NAMALWA (cell line): ENCODE measurements around the gene NDUFS7.

ENCODE experiments used
- DNase-seq: peaks from one replicate; pipeline ENCODE4 v3.0.0-alpha.2; 2015; ENCODE audit warnings: low spot score

The NDUFS7 gene

DNA sequence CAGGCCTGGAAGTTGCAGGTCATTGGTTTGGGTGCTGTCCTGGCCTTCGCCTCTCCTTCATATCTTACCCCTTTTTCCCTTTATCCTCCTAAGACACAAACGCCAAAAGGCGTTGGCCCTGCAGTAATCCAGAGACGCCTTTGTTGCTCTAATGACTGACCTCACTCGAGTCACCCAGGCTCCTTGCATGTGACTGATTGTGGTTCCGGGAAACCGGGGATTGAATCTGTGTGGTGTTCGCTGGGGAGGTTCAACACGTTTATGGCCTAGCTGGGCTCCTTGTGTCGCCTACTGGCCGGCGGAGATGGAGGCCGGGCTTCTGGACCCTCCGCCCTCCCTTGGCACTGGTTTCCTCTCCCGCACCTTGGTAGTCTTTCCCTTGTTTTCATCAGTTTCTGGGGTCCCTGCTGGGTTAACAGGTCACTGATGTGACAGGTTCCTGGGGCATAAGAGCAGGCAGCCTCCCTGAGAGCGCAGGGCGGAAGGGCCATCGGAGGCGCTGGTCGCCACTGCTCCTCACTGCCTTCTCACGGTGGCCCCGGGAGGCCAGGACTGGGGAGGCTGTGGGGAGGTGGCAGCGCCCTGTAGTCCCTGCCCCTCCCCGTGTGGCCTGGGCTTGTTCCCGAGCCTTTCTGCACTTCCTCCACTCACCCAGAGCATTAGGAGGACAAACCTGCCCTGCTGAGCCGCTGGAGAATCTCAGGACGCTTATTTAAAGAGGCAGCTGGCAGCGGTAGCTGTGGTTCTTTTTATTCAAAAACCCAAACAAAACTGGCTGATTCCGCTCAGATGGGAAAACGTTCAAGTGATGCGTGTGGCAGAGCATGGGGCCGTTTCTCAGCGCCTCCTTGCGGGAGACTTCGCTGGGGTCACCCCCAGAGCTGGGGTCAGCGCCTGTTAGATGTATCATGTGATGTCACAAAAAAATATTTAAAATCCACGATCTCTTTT is 18.1 kb upstream of the NDUFS7 start:
- no peak for DNase-seq

DNA sequence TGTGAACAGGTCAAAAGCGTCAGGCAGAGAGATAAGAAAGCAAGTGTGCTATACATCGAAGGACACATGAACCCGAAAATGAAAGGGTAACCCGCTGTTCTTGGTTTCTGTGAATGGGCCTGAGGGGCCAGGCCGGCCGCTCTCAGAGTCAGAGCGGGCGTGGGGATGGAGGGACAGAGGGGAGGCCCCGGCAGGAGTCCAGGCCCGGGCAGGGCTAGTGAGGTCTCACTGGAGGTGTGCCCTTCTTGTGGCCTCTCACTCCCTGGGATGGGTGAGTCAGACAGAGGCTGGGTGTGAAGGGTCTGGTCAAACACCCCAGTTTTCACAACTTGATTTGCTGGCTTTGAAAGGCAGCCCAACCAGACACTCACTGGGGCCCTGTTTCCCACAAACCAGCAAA is 17.4 kb upstream of the NDUFS7 start:
- no peak for DNase-seq

DNA sequence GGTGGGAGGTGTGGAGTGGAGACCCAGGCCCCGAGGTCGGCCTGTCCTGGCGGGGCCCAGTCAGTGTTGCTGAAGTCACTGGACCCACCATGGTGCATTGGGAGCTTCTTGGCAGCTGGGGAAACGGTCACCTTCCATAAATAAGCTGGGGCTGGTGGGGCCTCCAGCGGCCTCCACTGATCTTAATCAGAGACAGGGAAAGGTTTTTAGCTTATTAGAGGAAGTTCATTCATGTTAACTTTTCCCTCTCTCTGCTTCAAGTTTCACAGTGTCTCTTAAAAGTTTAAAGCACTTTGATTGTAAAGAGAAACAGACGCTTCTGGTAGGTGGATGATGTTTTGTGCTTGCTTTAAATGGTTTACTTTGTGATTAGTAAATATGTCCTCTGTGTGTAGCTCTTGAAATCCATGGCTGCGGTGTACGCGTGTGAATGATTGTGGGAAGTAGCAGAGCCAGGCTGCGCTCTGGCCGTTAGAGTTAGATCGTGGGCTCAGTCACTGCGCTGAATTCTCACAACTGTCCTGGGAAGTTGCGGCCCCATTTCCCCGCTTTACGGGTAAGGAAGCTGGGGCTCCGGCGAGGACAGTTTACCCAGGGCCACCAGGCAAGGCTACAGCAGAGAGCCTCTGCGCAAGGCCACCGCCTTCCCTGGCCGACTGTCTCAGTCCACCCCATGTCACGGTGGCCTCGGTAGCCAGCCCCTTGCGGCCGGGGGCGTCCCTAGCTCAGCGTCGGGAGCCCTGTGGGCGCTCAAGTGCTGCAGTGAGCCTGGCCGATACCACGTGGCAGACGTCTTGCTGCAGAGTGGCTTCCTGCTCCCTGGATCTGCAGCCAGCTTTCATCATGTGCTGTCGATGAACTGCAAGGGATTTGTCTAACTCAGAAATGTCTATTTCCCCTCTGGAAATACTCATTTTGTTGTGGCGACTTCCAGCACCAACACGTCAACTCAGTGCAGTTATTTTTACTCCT is 16.5 kb upstream of the NDUFS7 start:
- DNase-seq = no peak

DNA sequence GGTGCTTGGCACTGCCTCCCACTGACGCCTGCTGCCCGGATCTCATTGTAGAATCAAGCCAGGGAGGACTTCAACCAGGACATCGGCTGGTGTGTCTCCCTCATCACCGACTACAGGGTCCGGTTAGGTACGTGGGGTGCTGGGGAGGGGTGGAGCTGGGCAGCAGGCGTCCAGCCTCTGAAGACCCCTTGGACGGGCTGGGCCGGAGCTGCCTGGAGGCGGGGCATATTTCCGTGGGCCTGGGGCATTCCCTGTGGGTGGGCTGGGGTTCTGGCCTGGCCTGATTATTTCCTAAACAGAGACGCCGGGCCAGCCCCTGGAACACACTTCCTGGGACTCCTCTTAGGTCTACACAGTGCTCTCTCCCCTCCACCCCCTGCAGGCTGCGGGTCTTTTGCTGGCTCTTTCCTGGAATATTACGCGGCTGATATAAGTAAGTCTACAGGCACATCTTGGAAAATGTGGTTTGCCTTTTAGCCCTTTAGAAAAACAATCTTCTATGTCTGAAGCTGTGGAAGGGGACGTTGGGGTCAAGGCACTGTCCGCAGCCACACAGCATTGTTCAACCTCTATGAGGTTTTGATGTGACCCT is 14.4 kb upstream of the NDUFS7 start:
- no peak for DNase-seq

DNA sequence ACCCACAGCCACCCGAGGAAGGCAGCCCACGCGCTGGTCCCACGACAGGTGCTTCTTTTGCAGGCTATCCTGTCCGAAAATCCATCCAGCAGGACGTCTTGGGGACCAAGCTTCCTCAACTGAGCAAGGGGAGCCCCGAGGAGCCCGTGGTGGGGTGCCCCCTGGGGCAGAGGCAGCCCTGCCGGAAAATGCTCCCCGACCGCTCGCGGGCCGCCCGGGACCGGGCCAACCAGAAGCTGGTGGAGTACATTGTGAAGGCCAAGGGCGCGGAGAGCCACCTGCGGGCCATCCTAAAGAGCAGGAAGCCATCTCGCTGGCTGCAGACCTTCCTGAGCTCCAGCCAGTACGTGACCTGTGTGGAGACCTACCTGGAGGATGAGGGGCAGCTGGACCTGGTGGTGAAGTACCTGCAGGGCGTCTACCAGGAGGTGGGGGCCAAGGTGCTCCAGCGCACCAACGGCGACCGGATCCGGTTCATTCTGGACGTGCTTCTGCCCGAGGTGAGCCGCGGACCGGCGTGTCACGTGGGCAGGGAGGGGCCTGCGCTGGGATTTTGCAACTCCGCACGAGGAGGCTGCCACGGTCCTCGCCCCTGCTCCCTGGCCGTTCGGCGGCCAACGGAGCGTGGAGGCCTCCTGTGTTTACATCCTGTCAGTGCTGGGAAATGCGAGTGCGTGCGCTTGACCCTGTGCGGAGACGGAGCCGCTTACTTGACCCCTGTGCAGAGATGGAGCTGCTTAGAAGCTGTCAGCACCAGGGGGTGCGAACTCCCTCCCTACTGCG is 12.9 kb upstream of the NDUFS7 start:
- DNase-seq = no peak

DNA sequence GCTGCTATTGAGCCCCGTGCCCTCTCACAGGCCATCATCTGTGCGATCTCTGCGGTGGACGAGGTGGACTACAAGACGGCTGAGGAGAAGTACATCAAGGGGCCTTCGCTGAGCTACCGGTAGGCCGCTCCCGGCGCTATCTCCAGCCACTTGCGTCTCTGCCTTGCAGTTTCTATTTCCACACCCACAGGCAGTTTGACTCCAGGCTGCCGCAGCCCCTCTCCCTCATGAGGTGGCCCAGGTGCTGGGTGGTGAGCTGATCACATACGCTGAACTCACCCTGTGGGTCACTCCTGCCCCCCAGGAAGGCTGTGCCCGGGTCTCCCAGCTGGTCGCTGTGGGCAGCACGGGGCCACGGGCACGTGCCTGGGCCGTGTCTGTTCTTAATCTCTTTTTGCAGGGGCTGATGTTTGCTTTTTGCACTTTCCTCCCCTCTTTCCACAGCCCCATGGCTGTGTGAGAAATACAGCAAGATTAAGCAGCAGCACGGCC is 10.6 kb upstream of the NDUFS7 start:
- no peak for DNase-seq

DNA sequence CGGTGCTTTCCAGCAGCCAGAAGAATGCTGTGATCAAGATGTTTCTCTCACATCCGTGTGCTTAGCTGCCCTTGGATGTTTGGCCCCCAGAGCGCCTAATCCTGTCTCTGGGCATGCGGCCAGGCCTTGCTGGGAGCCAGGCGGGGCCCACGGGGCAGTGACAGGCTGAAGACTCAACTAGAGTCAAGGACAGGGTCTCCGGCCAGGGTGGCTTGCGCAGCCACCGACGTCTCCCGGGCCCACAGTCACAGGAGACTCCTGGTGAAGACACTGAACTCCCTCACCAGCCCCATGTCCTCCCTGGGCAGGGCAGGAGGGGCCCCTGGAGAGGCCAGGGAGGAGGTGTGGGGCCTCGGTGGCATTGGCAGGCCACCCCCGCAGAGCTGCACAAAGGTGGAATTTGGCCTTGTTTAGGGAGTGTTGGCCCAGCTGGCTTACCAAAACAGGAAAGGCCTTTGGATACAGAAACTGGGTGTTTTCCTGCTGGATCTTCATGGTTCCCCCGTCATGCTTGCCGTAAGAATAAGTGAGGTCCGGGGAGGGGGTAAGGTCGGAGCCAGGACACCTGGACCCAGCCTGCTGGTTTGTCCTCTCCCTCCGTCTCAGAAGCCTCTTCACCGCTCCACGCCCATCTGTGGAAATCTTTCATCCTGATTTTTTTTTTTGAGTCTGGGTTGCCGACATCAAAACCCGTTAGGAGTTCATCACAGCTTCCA is 10.0 kb upstream of the NDUFS7 start:
- DNase-seq = no peak

DNA sequence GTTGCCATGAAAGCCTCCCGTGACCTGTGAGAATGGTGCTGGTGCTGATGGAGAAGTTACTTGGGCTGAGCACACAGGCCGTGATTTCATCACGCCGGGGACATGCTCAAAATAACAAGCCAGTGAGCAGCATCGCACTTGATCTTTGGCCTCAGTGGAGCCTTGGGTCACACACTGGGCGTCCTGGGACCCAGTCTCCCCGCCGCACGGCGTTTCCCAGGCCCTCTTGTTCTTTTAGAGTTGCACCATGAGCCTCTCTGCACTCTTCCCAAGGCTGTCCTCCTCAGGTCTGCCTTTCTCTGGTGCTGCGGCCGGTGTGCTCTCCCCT is 9.5 kb upstream of the NDUFS7 start:
- DNase-seq = no peak

DNA sequence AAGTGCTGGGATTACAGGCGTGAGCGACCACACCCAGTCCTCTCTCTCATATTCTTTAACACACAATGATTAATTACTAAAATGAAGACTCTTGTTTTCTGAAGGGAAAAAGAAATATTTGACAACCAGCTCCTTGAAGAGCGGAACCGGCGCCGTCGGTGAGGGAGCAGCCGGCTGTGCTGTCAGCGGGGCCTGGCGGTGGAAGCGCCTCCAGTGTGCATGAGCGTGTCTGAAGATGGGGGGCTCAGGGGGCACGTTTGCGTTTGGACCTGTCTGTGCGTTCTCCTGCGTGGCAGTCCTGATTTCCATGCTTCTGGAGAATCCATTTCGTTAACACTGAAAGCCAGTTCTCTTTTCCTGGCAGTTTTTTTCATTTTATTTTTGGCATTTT is 7.3 kb upstream of the NDUFS7 start:
- DNase-seq = no peak

DNA sequence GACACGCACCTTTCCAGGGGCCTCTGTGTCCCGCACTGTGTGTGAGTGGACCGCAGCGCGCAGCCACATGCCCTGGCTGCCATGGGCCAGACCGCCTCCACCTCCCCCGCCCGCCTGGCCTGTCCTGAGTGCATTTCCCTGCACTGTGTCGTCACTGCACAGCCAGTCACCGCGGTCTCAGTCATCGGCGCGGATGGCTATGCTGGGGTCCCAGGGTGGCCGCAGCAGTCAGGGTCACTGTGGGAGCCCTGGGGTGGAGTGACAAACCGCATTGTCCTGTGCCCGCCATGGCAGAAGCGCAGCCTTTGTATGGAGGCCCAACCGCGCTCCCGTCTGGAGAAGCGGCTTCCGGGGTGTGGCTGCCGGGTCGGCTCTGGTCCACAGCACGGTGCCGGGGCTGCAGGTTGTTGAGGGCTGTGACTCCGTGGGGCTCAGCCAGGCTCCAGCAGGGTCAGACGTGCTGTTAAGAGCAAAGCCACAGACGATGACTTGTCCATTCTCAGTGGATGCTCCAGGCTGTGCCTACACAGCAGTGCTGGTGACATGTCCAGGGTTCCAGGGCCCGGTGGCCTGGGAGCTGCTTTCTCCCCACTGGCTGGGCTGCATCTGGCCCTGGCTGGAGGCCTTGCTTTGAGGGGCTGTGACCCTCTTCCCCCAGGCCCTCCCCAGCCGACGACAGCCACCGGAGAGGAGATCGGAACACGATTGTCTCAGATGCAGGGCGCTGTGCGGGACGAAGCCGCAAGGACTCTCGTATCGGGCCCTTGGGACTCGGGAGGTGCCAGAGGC is 6.3 kb upstream of the NDUFS7 start:
- DNase-seq = no peak

DNA sequence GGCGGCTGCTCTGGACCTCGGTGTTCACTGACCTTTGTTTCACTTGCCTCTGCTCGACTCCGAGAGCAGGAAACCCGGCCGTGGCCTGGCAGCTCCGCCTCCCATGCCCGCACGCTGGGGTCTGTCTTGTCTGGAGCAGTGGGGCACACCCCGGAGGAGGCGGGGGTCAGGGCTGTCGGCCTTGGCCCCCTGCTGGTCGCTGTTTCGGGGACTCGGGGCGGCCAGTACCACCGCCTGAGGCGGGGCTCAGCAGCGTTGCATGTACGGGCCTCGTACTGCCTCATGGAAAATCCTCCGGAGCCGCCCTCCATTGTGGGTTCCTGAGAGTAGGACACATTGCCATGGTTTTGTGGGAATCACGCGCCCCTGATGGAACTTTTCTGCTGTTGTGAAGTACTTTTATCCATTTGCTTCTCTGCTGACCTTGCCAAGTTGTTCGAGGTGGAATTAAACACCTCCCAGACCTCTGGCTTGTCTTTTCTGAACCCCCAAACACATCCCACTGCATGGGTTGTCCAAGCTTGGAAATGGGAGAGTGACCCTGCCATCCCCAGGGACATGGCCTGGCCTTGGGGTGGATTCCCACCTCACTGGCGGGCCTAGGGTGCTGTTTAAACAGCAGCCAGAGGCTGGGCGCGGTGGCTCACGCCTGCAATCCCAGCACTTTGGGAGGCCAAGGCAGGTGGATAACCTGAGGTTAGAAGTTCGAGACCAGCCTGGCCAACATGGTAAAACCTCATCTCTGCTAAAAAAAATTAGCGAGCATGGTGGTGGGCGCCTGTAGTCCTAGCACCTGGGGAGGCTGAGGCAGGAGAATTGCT is 5.5 kb upstream of the NDUFS7 start:
- no peak for DNase-seq

DNA sequence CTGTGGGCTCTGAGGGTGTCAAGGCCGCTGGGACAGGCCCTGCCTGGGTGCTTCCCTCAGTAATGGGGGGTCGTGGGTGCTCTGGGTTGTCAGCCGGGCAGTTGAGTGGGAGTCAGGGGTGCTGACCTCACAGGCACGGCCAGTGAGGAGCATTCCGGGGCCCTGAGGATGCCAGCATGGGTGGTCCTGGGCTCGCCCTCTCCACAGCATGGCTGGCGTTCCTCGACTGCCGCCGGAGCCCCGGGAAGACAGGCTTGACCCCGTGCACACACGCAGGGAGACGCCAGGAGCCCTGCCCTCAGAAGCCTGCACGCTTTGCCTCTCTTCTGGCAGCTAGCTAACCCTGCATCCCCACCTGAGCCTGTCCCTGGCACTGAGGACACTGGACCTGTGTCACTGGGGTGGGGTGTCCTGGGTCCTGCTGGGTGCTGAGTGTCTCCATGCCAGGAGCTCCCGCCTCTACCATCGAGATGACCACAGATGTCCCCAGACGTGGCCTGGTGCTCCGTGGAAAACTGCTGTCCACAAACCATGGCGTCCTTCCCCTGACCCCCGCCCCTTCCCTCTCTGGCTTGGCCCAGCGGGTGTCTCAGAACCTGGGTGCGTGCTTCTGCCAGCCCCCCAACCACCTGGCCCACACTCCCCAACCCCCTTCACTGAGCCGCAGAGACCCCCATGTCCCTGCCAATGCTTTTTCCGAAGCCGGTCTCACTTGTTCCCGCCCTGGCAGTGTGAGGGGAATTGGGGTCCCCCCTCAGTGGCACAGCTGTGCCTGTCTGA is 4.4 kb upstream of the NDUFS7 start:
- no peak for DNase-seq

DNA sequence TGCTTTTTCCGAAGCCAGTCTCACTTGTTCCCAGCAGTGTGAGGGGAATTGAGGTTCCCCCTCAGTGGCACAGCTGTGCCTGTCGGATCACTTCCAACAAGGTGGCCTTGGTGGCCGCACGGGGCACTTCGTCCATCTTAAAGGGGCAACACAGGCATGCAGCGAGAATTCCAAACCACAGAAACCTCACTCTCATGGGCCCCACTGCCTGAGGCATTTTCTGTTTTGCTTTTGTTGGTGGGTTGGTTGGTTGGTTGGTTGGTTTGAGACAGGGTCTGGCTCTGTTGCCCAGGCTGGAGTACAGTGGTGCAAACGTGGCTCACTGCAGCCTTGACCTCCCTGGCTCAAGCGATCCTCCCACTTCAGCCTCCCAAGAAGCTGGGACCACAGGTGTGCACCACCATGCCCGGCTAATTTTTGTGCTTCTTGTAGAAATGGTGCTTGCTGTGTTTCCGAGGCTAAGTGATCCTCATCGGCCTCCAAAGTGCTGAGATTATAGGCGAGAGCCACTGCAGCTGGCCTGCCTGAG is 3.7 kb upstream of the NDUFS7 start:
- DNase-seq = no peak

DNA sequence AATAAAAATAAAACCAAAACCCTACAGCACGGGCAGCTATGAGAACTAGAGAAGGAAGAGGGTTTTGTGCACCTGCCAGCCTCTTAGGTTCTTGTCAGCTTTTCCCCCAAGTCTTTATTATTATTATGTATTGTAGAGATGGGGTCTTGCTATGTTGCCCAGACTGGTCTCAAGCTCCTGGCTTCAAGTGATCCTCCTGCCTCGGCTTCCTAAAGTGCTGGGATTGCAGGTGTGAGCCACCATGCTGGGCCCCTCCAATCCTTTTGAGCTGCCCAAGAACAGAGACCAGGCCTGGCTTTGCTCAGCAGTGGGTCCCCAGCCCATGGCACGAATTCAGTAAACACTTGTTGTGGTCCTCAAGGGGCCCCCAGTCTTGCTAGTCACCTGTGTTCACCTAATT is 1.5 kb upstream of the NDUFS7 start:
- no peak for DNase-seq

DNA sequence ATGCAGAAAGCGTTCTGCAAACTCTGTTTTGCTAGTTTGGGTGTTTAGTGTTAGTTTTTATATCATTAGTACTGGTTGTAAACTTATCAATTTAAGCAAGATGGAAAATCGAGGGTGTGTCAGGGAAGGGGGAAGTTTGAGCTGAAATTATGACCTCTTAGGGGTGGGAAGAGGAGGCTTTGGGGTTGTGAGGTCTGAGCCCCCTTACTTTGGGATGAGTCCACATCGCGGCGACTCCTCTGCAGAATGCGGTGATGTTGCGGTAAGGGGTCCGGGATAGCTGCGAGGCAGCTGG is 743 bp upstream of the NDUFS7 start:
- no peak for DNase-seq

DNA sequence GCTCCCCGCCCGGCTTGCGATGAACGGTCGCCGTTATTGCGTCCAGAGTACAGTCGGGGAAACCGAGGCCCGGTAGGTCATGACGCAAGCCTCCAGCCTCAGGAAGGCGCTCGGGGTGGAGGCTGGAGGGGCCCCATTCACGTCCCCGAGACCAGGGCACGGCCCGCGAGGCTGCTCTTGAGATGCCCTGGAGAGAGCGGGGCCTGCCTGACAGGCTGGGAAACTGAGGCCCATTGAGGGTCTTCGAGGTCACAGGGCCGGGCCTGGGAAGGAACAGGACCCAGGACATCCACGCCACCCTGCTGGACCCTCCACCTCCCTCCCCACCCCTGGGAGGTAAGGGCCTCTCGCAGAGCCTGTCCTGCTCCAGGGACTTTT is 367 bp downstream of the NDUFS7 start:
- DNase-seq = no peak

DNA sequence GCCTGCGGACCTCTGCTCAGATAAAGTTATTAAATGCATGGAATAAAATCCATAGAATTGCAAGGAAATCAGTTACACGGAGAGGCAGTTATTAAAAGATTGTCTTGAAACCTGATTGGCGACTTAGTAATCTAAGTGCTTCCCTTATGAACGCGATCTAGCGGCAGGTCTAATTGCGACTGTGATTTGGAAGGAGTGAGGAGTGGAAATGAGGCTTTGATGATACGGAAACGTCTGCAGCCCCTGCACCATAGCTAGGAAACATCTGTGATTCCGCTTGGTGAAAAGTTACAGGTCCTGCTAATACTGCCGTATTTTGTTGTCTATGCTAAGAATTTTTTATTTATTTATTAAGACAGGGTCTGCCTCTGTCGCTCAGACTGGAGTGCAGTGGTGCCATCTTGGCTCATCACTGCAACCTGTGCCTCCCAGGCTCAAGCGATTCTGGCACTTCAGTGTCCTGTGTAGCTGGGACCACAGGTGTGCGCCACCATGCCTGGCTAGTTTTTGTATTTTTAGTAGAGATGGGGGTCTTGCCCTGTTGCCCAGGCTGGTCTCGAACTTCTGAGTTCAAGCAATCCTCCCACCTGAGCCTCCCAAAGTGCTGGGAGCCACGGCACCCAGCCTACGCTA is 887 bp downstream of the NDUFS7 start:
- DNase-seq = peak; percentile 57

DNA sequence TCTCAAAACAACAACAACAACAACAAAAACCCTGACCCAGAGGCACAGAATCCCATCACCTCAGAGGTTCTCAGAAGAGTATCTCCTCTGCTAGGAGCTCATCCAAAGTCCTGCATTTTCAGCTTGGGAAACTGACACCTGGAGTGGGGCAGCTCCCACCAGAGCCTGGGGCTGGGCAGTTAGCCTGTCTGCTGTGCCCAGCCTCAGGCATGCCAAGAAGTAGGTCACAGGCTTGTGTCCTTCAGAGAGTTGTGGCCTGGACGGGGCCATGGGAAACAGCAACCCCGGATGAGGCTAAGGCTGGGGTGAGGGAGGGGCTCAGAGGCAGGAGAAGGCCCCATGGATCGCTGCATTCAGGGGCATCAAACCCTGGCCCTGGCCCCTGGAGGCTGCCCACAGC is 2.1 kb downstream of the NDUFS7 start:
- no peak for DNase-seq
